ENCODE results near the gene SFTPA1. TPM values are rescaled to one million over a fixed set of nuclear protein-coding genes. Genes with fewer than 3 reads are reported as not detected.
"Not testable (repeated sequence)": the region's sequence is repeated elsewhere in the genome, so short reads cannot be mapped to it uniquely, and the experiment has no call there.

The SFTPA1 gene
- total RNA-seq, 2 donors from 2014 or later = not detected

DNA sequence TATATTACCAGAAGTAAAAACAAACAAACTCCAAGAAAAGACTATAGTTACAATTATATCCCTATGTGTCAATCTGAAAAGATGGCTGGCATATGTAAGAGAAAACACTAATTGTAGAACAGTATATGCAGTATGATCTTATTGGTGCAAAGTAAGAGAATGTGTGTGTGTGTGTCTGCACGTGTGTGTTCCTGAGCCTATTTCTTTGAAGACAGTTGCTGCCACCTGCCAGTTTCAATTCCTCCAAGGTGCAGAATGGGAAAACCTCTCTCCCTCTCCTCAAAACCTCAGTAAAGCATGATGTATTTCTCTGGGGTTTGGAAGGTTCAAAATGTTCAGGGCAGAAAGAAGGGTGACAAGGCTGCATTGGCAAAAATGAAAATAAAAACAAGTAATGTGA, 8.8 kb upstream of the SFTPA1 start:
- Mint-ChIP-seq H3K9me3 (peaks cover 15 to 18% of the 10 kb centered on the region in 2 donors), H3K27ac (no peak overlapping the region), H3K36me3 (peaks cover 0 to 11% of the 10 kb centered on the region in 2 donors)
- DNase-seq (ENCODE audit: low spot score in 2 of 2) (no peak), ATAC-seq (no peak)

DNA sequence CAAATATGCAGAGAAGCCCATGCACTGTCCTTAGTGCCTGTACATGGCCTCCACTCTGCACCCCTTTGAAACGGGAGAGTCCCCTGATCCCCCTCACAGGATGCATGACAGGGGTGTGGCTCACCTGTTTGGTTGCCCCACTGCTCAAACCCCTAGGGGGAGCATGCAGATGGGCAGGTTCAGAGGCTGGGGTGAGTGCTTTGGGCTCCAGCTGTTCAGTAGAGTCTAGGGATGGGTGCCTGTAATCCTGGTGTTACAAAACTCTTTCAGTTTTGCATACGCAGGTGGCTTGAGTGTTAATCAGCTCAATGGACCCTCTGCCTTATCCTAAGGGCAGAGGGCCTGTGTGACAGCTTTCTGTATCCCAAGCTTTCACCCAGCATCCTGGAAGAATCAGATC, 7.8 kb upstream of the SFTPA1 start:
- Mint-ChIP-seq H3K9me3 (peaks cover 7 to 8% of the 10 kb centered on the region in 2 donors), H3K27ac (no peak overlapping the region), H3K36me3 (peaks cover 0 to 1% of the 10 kb centered on the region in 2 donors)
- ATAC-seq (no peak), DNase-seq (ENCODE audit: low spot score in 2 of 2) (no peak)

DNA sequence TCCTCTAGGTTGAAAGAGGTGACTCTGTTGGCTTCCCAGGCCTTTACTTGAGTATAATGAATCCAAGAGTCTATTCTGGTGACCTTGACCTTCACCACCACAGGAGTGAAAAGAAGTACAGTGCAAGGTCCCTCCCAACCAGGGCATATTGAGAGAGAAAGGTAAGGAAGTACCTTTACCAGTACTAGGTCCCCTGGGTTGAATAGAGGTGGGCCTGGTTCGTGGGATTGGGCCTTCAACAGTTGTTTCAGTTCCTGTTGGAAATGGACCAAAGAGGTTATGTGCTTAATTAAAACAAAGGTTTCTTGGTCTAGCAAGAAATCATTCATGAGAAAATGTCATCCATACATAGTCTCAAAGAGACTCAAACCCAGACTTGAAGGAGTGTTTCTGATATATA, 6.4 kb upstream of the SFTPA1 start:
- ATAC-seq = no peak
- no peak for DNase-seq (ENCODE audit: low spot score in 2 of 2)
- no peaks in the 10 kb centered on the region for H3K36me3 Mint-ChIP-seq
- H3K9me3 Mint-ChIP-seq = peaks cover 0 to 7% of the 10 kb centered on the region in 2 donors
- no peak overlapping the region for H3K27ac Mint-ChIP-seq

DNA sequence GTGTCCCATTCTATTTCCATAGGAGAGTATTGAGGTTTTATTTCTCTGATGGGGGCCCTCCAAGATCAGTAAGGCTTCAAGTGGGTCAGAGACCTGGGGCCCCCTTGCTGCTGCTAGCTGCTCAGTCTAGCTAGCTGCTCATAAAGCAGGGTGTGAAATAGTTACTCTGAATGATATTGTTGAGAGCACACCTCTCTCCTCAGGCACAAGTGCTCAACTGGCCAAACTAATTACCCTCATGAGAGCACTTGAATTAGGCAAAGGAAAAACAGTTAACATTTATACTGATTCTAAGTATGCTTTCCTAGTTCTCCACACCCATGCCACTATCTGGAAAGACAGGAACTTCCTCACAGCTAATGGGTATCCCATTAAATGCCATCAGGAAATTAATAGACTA, 5.4 kb upstream of the SFTPA1 start:
- Mint-ChIP-seq H3K9me3 (peaks cover 0 to 7% of the 10 kb centered on the region in 2 donors), H3K36me3 (no peaks in the 10 kb centered on the region), H3K27ac (no peak overlapping the region)
- ATAC-seq (no peak), DNase-seq (ENCODE audit: low spot score in 2 of 2) (no peak)

- peaks cover 0 to 3% of the 10 kb centered on the region in 2 donors for H3K9me3 Mint-ChIP-seq
- H3K36me3 Mint-ChIP-seq = no peaks in the 10 kb centered on the region
- DNase-seq (ENCODE audit: low spot score in 2 of 2) (peak in 1 of 2 donors; percentile 74), ATAC-seq (peak; percentile 47 to 79)
- no peak overlapping the region for H3K27ac Mint-ChIP-seq
Measured at GRCh38 chr10:79608505-79609375, 2.0 kb upstream of the SFTPA1 start.

- DNase-seq (ENCODE audit: low spot score in 2 of 2); H3K27ac Mint-ChIP-seq; ATAC-seq; H3K9me3 Mint-ChIP-seq; H3K36me3 Mint-ChIP-seq: not testable (repeated sequence)
Measured at GRCh38 chr10:79611193-79611976, 646 bp downstream of the SFTPA1 start.

DNA sequence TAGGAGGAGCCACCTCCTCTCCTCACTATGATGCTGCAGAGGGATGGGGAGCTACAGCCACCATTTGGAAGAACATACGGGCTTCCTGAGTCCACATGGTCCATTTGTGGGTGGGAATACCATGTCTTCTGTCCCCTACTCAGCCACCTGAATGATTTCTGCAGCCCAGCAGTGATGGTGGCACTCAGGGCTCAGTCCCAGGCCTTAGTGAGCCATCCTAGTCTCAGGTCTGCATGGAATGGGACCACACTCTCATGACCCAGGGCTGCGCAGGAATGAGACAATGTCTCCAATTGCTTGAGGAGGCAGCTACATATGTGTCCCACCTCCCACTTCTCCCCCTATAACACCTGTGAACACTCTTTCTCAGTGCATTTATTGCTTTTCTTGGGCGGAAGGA, 4.8 kb downstream of the SFTPA1 start:
- no peaks in the 10 kb centered on the region for H3K36me3 Mint-ChIP-seq
- ATAC-seq (no peak), DNase-seq (ENCODE audit: low spot score in 2 of 2) (no peak)
- H3K27ac Mint-ChIP-seq = no peak overlapping the region
- peaks cover 3 to 4% of the 10 kb centered on the region in 2 donors for H3K9me3 Mint-ChIP-seq

DNA sequence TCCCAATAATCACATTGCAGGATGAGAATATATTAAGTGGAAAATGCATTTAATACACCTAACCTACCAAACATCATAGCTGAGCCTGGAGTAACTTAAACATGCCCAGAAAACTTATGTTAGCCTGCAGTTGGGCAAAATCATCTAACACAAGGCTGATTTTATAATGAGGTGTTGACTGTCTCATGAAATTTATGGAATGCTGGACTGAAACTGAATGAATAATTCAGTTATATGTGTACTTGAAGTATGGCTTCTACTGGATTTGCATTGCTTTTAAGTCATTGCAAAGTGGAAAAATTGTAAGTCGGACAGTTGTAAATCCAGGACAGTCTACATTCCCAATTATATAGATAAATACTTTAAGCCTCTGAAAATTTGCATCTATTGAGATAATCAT, 5.4 kb downstream of the SFTPA1 start:
- H3K27ac Mint-ChIP-seq = no peak overlapping the region
- DNase-seq (ENCODE audit: low spot score in 2 of 2) (no peak), ATAC-seq (no peak)
- H3K9me3 Mint-ChIP-seq = peaks cover 3 to 4% of the 10 kb centered on the region in 2 donors
- no peaks in the 10 kb centered on the region for H3K36me3 Mint-ChIP-seq

GRCh38 chr10:79623663-79624062, 12.9 kb downstream of the SFTPA1 start:
- not testable (repeated sequence) for H3K36me3 Mint-ChIP-seq; H3K27ac Mint-ChIP-seq; ATAC-seq; DNase-seq (ENCODE audit: low spot score in 2 of 2)
- H3K9me3 Mint-ChIP-seq = peaks cover 3 to 18% of the 10 kb centered on the region in 2 donors

- no peak for ATAC-seq
- no peak for DNase-seq (ENCODE audit: low spot score in 2 of 2)
- H3K9me3 Mint-ChIP-seq = peaks cover 0 to 9% of the 10 kb centered on the region in 2 donors
- H3K27ac Mint-ChIP-seq = no peak overlapping the region
- H3K36me3 Mint-ChIP-seq = no peaks in the 10 kb centered on the region
Measured at GRCh38 chr10:79627075-79627474, 16.3 kb downstream of the SFTPA1 start.

GRCh38 chr10:79628083-79628482, 17.3 kb downstream of the SFTPA1 start:
- no peak overlapping the region for H3K27ac Mint-ChIP-seq
- H3K36me3 Mint-ChIP-seq = no peaks in the 10 kb centered on the region
- no peak for ATAC-seq
- peaks cover 0 to 6% of the 10 kb centered on the region in 2 donors for H3K9me3 Mint-ChIP-seq
- no peak for DNase-seq (ENCODE audit: low spot score in 2 of 2)

- ATAC-seq (no peak), DNase-seq (ENCODE audit: low spot score in 2 of 2) (no peak)
- H3K36me3 Mint-ChIP-seq = no peaks in the 10 kb centered on the region
- H3K9me3 Mint-ChIP-seq = peaks cover 0 to 3% of the 10 kb centered on the region in 2 donors
- H3K27ac Mint-ChIP-seq = no peak overlapping the region
Measured at GRCh38 chr10:79628988-79629954, 18.5 kb downstream of the SFTPA1 start.

DNA sequence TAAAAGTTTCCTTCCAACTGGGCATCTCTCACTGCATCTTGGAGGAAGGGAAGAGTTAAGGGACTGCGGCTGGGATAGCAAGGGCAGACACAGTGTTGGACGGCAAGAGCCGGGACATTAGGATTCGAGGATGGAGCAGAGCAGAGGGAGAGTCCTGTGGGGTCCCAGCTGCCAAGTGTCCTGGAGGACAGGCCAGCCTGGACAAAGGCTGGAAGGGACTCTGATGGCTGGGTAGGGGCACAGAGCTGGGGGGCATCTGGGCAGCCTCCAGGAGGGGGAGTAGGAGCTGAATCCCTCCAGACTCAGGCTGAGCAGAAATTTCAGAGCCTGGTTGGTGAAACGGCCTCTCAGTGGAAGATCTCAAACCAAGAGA, 19.2 kb downstream of the SFTPA1 start:
- ATAC-seq (no peak), DNase-seq (ENCODE audit: low spot score in 2 of 2) (no peak)
- peaks cover 0 to 3% of the 10 kb centered on the region in 2 donors for H3K9me3 Mint-ChIP-seq
- H3K36me3 Mint-ChIP-seq = no peaks in the 10 kb centered on the region
- no peak overlapping the region for H3K27ac Mint-ChIP-seq

DNA sequence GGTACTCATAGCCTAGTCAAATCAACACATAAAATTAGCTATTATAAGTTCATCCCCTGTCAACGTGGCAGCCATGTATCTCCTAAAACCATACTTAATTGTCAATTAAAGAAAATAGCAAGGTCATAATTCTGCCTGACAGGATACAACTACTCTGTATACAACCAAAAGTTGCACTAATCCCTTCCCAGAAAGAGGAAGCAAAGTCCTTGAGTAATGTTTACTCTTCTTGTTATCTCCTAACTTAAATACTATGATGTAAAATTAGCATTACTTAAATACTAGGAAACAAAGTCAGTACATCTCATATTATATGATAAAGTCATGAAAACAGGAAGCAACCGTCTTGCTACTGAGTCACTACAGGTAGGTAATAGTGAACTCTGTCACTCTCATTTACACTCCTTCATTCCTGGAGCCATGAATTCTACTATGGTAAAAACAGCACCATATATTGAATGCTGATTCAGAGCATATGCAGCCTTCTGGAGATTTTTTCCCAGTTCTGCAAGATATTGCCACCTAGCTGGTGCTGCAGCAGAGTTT, 26.0 kb downstream of the SFTPA1 start:
- not testable (repeated sequence) for H3K36me3 Mint-ChIP-seq; H3K9me3 Mint-ChIP-seq; DNase-seq (ENCODE audit: low spot score in 2 of 2); ATAC-seq; H3K27ac Mint-ChIP-seq

GRCh38 chr10:79638318-79638717, 27.6 kb downstream of the SFTPA1 start:
- Mint-ChIP-seq H3K36me3 (no peaks in the 10 kb centered on the region), H3K27ac (no peak overlapping the region), H3K9me3 (peaks cover 0 to 3% of the 10 kb centered on the region in 2 donors)
- DNase-seq (ENCODE audit: low spot score in 2 of 2) (no peak), ATAC-seq (no peak)

DNA sequence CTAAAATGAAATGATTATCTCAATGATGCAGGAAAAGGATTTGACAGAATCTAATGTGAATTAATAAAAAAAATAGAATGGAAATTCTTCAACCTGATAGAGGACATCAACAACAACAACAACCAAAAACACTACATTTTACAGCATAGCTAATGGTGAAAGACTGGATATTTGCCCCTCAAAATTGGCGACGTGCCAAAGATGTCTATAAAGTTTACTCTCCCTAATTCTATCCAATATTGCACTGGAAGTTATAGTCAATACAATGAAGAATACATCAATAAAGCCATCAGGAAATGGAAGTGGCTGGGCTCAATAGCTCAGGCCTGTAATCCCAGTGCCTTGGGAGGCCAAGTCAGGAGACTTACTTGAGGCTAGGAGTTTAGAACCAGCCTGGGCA, 42.0 kb downstream of the SFTPA1 start:
- not testable (repeated sequence) for H3K9me3 Mint-ChIP-seq; DNase-seq (ENCODE audit: low spot score in 2 of 2); ATAC-seq; H3K36me3 Mint-ChIP-seq; H3K27ac Mint-ChIP-seq

Data from activated naive CD4-positive, alpha-beta T cell treated with anti-CD3 and anti-CD28 coated beads, Interleukin-2, amount 50 U/mL, for 72 hours (primary cell).